A673 (cell line): ENCODE results near the gene YKT6. TPM values are rescaled to one million over a fixed set of nuclear protein-coding genes. Genes with fewer than 3 reads are reported as not detected.

Experiments used
- BruUV-seq: library from RNA; stranded (reverse); fragments of 400-500 nt; replicated peaks from 2 replicates; lab custom pipeline; 2021; lab: Mats Ljungman, UMichigan
- CTCF ChIA-PET: fragments of 300-600 bp; sonication (Branson Sonifier 250); formaldehyde crosslinking; loops from one replicate; lab custom pipeline; 2022; ENCODE audit warnings: antibody characterized with exemption; lab: Charles Lee
- POLR2A ChIA-PET: fragments of 300-600 bp; sonication (Branson Sonifier 250); formaldehyde crosslinking; loops from one replicate; lab custom pipeline; 2022; ENCODE audit warnings: antibody characterized with exemption; ENCODE audit not compliant: low non-redundant PET; lab: Charles Lee
- DNase-seq: peaks from one replicate; pipeline ENCODE4 v3.0.0-alpha.2; 2015; ENCODE audit warnings: low spot score
- H3K27ac ChIP-seq: fragments of 200-600 bp; sonication (generic); 2 replicates; pipeline ENCODE4 v1.5.1; 2016; ENCODE audit warnings: mixed run types, low read depth, mild to moderate bottlenecking, mixed read lengths, antibody characterized with exemption, low read length; ENCODE audit not compliant: poor library complexity, severe bottlenecking
- H3K27me3 ChIP-seq: fragments of 200-600 bp; sonication (generic); replicated peaks from 2 replicates; pipeline ENCODE4 v1.6.1; 2017; ENCODE audit warnings: mixed run types, low read depth, mild to moderate bottlenecking, mixed read lengths, antibody characterized with exemption, low read length; ENCODE audit not compliant: insufficient read depth, poor library complexity
- H3K36me3 ChIP-seq: fragments of 200-600 bp; sonication (generic); 2 replicates; pipeline ENCODE4 v1.6.1; 2016; ENCODE audit warnings: mixed run types, mild to moderate bottlenecking, mixed read lengths, antibody characterized with exemption, low read length; ENCODE audit not compliant: insufficient read depth, poor library complexity, severe bottlenecking
- H3K4me1 ChIP-seq: fragments of 200-600 bp; sonication (generic); 2 replicates; pipeline ENCODE4 v1.6.1; 2017; ENCODE audit warnings: mixed run types, mild to moderate bottlenecking, mixed read lengths, antibody characterized with exemption, low read length; ENCODE audit not compliant: insufficient read depth, poor library complexity, severe bottlenecking
- H3K4me3 ChIP-seq: fragments of 200-600 bp; sonication (generic); 2 replicates; pipeline ENCODE4 v1.5.1; 2016; ENCODE audit warnings: low read depth, mixed run types, mild to moderate bottlenecking, mixed read lengths, low read length; ENCODE audit not compliant: poor library complexity, severe bottlenecking
- H3K9me3 ChIP-seq: fragments of 200-600 bp; sonication (generic); 2 replicates; pipeline ENCODE4 v1.6.1; 2016; ENCODE audit warnings: mixed run types, low read depth, mild to moderate bottlenecking, mixed read lengths, antibody characterized with exemption, low read length; ENCODE audit not compliant: poor library complexity, severe bottlenecking
- EZH2 ChIP-seq: fragments of 200-600 bp; sonication (generic); IDR thresholded peaks from 2 replicates; pipeline ENCODE4 v1.6.1; 2017; ENCODE audit warnings: borderline replicate concordance, low read depth, mild to moderate bottlenecking, mixed read lengths, antibody characterized with exemption, low read length; ENCODE audit not compliant: poor library complexity, severe bottlenecking
- intact Hi-C: fragments of 100-400 bp; cut with micrococcal nuclease; formaldehyde crosslinking; loops from one replicate; pipeline ENCODE4 v1.10.0; 2022; ENCODE audit not compliant: unreplicated experiment
- total RNA-seq: library from RNA; stranded (reverse); gene quantifications from 2 replicates; pipeline ENCODE4 v1.2.3, GENCODE V29; 2021
- TF ChIP-seq, protein P1 (sequence below): fragments of 300-800, 200-600 bp; sonication (generic); conservative IDR thresholded peaks from 2 replicates; pipeline ENCODE4 v1.5.1; 2017; ENCODE audit warnings: low read depth, mild to moderate bottlenecking, antibody characterized with exemption, low read length, moderate library complexity, mixed read lengths

YKT6 gene
- total RNA-seq, 1 experiment from 2014 or later, result 140 TPM

DNA sequence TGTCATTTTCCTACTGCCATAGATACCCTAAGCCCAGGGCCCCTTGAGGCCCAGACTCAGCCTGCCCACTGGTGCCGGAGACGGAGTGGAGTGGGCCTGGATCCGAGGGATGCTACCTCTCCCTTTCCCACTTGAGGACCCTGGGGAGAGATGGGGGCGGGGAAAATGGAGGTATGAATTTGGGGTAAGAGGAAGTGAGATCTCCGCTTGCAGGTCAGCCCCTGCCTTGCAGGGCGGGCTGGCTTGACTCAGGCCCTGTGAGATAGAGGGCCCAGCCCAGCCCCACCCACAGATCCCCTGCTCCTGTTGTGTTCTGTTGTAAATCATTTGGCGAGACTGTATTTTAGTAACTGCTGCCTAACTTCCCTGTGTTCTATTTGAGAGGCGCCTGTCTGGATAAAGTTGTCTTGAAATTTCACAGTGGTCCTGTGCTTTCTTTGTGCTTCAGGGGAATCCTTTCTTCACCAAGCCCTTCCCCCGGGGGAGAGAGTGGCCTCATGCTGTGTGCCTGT lies 13.2 kb downstream of the YKT6 start:
- Histone ChIP-seq H3K27me3 (no peaks in the 10 kb centered on the region), H3K9me3 (no peaks in the 10 kb centered on the region), H3K36me3 (peaks cover 20% of the 10 kb centered on the region), H3K4me3 (no peak overlapping the region), H3K27ac (peak overlapping the region; percentile 25), H3K4me1 (peaks cover 7% of the 10 kb centered on the region)
- TF ChIP-seq, protein P1, sequence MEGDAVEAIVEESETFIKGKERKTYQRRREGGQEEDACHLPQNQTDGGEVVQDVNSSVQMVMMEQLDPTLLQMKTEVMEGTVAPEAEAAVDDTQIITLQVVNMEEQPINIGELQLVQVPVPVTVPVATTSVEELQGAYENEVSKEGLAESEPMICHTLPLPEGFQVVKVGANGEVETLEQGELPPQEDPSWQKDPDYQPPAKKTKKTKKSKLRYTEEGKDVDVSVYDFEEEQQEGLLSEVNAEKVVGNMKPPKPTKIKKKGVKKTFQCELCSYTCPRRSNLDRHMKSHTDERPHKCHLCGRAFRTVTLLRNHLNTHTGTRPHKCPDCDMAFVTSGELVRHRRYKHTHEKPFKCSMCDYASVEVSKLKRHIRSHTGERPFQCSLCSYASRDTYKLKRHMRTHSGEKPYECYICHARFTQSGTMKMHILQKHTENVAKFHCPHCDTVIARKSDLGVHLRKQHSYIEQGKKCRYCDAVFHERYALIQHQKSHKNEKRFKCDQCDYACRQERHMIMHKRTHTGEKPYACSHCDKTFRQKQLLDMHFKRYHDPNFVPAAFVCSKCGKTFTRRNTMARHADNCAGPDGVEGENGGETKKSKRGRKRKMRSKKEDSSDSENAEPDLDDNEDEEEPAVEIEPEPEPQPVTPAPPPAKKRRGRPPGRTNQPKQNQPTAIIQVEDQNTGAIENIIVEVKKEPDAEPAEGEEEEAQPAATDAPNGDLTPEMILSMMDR, result no peak
- no TSS peak for BruUV-seq
- POLR2A ChIA-PET, result no interaction called here
- CTCF ChIA-PET, result no interaction called here
- intact Hi-C loops, result no loop called here
- DNase-seq, result no peak

DNA sequence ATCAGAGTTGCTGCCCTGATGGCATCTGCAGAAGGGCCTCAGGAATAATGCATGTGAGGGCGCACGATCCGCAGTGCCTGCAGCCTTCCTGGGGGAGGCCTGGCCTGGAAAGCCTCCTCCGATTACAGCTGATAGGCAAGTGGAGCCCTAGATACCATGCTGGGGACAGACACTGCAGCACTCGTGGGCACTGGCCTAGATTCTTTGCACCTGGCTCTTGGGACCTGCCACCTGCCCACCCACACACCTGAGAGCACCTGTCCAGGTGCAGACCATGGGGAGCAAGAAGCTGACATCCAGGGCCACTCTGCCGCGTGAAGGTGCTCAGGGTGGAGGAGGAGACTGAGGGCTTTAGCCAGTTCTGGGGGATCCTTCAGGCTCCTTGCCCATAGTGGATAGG lies 14.8 kb downstream of the YKT6 start:
- no peak for TF ChIP-seq EZH2
- TF ChIP-seq, protein P1, result no peak
- peaks cover 7% of the 10 kb centered on the region for H3K4me1 ChIP-seq
- intact Hi-C loops, result no loop called here
- peaks cover 6% of the 10 kb centered on the region for H3K36me3 ChIP-seq
- DNase-seq, result no peak
- CTCF ChIA-PET, result no interaction called here
- POLR2A ChIA-PET, result no interaction called here
- no TSS peak for BruUV-seq
- H3K27me3 ChIP-seq, result no peaks in the 10 kb centered on the region
- no peak overlapping the region for H3K4me3 ChIP-seq
- H3K9me3 ChIP-seq, result no peaks in the 10 kb centered on the region
- no peak overlapping the region for H3K27ac ChIP-seq

DNA sequence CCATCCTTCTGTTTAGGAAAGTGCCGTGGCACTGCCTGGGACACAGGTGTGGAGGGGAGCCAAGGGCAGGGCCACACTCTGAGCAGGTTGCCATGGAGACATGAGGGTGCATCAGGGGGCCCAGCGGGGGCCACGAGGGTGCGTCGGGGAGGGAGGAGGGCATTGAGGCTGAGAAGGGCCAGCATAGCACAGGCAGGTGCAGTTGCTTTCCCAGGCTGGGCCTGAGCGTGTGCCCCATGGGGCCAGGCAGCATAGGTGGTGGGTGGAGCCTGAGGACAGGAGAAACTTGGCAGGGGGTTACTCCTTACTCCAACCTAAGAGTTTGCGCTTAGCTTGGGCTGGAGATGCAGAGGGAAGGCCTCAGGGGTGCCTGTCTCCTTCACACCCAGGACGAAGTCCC lies 15.2 kb downstream of the YKT6 start:
- BruUV-seq, result no TSS peak
- Histone ChIP-seq H3K27me3 (no peaks in the 10 kb centered on the region), H3K36me3 (peaks cover 3% of the 10 kb centered on the region), H3K4me1 (peaks cover 7% of the 10 kb centered on the region), H3K4me3 (no peak overlapping the region), H3K27ac (no peak overlapping the region), H3K9me3 (no peaks in the 10 kb centered on the region)
- no peak for TF ChIP-seq EZH2
- TF ChIP-seq, protein P1, result no peak
- no peak for DNase-seq
- intact Hi-C loops, result no loop called here
- ChIA-PET CTCF (no interaction called here), POLR2A (no interaction called here)
